Islet precursor cell (in vitro differentiated cells): ENCODE results near the gene FANCC.
A peak's percentile ranks its signal among the peaks of the same experiment; 100 is the strongest.

Experiments
- DNase-seq: peaks from one replicate; pipeline ENCODE4 v3.0.0-alpha.2; 2018

The FANCC gene, protein sequence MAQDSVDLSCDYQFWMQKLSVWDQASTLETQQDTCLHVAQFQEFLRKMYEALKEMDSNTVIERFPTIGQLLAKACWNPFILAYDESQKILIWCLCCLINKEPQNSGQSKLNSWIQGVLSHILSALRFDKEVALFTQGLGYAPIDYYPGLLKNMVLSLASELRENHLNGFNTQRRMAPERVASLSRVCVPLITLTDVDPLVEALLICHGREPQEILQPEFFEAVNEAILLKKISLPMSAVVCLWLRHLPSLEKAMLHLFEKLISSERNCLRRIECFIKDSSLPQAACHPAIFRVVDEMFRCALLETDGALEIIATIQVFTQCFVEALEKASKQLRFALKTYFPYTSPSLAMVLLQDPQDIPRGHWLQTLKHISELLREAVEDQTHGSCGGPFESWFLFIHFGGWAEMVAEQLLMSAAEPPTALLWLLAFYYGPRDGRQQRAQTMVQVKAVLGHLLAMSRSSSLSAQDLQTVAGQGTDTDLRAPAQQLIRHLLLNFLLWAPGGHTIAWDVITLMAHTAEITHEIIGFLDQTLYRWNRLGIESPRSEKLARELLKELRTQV

DNA sequence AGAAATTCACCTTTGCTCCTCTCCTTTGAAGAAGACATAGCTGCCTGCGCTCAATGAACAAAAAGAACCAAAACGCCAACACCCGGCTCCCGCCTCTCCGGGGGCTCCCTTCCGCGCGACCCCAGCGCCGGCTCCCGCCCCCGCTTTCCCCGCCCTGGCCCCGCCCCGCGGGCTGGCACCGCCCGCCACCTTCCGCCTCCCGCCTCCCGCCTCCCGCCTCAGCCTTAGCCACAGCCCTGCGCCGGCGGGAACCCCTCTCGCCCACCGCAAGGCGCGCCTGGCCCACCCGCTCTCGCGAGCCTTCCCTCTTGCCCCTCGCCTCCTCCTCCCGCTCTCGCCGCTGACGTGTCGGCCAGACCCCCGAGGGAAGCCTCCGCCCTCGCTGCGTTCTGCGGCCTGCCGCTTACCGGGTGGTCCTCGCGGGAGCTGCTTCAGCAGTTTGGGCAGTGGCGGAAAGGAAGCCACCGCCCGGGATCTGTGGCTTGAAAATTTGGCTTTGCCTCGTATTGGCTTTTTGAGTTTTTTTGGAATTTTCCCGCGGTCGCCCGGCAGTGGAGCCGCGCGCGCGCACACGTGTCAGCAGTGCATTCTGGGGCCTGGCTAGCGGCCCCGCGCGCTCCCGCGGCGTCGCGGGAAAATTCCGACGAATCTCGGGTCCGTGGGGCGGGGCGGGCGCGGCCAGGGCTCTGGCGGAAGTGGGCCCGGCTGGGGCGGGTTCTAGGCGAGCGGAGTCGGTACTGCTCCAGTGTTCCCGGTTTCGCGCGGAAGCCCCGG, at the start of gene FANCC:
FANCC (minus strand) TSS at position 591 of the 774 bp plus-strand sequence. CDS start 68,418 bp downstream, outside the sequence.
- DNase-seq, result peak; percentile 99

DNA sequence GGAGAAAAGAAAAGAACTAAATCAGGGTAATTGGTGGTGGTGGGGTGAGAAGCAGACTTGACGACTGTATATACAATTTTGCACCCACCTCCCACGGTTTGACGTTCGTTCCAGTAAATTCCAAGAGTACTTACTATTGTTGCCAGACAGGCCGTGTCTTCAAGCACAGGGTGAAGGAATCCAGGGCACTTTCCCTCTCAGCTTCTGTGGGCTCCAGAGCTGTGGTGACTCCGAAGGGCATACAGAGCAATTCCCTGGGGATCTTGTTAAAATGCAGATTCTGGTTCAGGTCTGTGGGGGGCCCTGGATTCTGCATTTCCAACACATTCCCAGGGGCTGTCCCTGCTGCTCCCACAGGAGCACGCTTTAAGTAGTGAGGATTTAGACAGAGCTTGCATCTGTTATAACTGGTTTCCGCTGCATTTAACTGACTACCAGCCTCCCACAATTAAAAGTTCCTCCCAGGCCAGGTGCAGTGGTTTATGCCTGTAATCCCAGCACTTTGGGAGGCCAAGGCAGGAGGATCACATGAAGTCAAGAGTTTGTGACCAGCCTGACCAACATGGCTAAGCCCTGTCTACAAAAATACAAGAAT, 49.3 kb upstream of the FANCC start:
- DNase-seq, result peak; percentile 78

DNA sequence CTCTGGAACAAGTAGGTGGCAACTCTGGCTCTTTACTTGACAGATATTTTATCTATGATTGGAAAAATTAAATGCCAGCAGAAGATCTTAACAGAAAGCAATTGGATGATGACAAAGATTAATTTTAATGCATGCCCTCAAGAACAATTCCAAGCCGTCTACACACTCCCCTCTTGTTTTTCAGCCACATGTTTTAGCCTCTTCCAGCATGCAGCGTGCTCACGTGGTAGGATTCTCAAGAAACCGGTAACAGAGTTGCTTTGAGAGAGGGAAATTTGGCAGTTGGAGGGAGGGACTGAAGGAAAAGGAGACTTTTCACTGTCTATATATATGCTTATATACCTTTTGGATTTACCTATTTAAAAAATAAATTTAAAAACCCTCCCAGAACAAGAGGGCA, 48.3 kb upstream of the FANCC start:
- no peak for DNase-seq

DNA sequence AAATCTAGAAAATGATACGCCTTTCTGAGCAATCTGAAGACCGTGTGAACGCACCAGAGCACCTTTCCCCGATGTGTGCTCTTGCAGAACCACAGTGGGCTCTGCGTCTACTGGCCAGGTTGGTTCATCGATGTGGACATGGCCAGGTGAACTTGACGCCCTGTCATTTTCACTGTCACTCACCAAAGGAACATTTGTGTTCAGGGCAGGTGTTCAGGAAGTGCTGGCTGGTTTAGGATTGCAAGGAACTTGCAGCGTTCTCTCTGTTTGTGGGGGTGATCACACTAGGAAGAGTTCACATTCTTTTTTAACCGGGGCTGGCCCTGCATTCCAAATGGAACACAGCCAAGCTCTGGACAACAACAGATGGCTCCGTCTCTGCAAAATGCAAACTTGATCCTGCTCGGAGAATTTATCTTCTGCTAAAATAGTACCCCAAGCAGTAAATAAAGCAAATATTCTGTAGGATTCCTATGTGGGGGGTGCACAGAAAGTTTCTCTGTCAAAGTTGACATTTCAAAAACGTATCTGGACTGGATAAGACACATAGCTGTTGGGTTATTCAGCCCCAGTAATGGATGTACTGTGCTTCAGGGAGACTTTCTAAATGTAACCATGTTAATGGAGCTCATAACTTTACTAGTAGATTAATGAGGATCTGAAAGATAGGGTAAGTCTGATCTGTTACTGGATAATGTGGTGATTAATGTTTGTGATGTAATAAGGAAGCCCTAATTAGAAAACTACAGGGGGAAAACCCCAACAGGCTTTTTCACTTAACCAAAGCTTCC, 45.7 kb upstream of the FANCC start:
- no peak for DNase-seq

DNA sequence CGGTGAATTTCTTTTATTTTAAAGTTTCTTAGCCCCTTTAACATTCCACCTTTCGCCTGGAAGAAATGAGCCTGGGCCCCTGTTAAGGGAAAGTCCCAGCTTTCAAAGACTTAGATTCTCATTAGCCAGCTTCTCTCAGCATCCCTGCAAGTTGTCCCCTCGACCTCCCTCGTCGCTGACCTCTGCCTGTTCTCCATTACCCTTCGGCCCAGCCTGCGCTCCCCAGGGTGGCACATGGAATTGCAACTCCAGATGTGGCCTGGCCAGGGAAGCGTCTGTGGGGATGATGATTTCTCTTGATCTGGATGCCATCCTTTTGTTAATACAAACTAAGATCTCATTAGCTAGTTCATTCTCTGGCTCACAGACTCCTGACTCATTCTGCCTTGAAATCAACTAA, 43.4 kb upstream of the FANCC start:
- DNase-seq, result no peak

DNA sequence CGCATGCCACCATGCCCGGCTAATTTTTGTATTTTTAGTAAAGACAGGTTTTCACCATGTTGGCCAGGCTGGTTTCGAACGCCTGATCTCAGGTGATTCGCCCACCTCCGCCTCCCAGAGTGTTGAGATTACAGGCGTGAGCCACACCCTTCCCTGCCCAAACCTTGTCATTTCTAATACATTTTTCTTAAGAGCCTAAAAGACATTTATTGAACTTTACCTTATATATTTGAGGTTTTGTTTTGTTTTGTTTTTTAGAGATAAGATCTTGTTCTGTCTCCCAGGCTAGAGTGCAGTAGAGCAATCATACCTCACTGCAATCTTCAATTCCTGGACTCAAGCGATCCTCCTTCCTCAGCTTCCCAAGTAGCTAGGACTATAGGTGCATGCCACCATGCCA, 39.8 kb upstream of the FANCC start:
- no peak for DNase-seq

DNA sequence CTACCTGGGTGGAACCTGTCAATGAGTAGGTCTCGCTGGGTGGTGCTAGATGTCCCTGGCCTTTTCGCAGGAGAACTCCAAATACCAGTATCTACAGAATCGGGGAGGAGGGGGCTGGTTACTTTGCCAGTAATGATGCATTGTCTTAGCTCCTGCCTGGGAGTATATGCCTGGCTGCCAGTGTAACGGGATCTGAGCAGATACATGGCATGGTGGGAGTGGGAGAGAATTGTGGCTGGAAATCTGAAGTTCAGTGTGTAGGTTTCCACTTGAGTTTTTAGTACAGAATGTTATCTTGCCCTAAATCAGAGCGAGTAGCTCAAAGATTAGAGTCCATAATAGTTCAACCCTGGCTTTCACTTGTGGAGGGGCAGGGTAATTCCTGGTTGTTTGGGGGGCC, 38.0 kb upstream of the FANCC start:
- no peak for DNase-seq

DNA sequence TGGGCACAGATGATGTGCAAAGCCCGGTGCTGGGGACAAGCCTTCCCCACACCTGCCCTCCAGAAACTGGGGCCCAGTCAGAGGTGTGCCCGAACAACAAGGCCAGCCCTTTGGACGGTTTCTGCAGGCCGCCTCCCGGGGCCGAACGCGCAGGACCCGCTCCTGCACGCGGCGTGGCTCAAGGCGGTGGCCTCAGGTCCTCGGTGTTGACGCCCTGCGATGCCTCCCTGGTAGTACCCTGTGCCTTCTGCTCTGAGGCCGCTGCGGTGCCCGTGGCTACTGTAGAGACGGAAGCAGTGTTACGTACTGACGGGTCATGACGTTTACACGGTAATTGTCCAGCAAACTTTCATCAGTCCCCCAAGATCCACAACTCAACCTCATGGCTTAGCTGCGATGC, 33.5 kb upstream of the FANCC start:
- DNase-seq, result no peak

DNA sequence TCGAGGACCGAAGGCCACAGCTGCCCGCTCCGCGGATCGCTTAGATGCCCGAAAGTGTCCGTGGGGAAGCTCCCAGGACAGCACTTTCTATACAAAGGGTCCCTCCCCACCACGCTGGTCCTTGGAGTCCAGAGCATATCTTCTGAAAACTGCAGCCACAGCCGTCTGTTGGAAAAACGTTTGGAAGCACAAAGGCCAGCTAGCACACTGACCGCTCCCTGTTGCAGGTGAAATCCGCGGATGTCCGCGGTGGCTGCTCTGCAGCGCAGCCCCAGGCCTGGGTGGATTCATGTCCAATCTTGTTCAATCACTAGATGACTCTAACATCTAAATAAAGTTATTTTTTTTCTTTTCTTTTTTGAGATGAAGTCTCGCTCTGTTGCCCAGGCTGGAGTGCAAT, 32.8 kb upstream of the FANCC start:
- DNase-seq, result no peak

DNA sequence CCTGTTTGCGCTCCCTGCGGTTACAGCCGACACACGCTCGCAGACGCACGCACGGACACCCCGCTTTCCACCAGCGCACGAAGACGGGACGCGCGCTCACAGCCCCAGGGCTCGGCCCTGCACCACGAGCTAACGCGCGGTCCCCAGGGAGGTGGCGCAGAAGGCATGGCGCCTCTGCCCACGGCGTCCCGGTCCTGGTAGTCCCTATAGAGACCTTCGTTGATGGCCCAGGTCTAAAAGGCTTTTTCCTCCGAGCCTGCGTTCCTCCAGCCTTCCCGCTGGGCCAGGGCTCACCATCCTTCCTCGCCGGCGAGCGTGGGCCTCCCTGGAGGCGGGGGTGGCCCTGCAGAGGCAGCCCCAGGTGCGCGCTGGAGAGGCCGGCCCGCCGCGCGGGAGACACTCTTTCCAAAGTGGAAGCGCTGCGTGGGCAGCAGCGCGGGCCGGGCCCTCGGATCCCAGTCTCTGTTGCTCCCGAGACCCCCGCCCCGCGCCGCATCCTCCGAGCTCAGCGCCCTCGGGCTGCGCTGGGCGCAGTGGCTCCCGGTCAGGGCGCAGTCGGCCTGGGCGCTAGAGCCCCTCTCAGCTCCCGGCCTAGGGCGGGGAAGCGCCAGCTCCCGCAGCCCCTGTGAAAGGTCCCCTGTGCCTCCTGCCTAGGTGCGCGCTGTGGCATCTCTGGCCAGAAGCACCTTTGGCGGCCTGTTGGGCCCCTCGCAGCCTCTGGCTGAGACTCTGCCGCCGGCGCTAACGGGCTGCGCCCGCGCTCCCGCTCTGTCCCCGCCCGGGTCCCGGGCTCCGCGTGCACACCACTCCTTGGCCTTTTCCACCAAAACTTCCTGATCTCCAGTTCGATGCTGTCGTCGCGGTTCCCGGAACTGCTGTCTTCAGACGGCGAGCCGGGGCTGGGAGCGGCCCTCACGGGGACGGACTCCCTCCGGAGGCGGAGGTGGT, 31.9 kb upstream of the FANCC start:
- DNase-seq, result peak; percentile 61

DNA sequence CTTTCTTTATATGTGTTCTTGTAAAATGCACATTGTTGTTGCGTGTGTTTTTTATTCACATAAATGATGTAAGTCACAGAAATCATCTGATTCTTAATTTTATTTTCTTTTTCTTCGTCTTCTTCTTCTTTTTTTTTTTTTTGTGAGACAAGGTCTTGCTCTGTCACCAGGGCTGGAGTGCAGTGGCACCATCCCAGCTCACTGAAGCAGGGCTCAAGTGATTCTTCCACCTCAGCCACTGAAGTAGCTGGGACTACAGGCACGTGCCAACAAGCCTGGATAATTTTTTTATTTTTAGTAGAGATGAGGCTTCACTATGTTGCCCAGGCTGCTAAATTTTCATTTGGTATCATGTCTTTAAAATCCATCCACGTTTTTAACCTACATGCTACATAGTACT, 28.5 kb upstream of the FANCC start:
- DNase-seq, result no peak

DNA sequence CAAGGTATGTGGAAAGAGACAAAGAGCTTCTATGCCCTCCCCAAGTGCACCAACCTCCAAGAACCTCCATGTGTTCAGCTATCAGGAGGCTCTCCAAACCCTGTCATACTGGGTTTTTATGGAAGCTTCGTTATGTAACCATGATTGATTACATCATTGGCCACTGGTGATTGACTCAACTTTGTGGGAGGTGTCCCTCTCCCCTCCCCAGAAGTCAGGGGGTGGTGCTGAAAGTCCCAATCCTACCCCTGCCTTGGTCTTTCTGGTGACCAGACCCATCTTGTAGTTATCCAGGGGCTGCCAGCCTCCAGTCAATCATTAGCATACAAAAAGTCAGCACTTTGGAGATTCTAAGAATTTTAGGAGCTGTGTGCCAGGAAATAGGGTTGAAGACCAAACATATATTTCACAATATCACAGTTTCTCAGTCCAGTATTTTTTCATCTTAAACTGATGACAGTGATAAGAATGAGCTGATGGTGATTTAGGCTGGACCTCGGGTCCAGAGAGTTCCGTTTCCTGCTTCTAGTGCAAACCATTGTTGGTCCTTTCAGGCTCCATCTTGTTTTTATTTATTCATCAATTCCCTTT, 27.3 kb upstream of the FANCC start:
- no peak for DNase-seq

DNA sequence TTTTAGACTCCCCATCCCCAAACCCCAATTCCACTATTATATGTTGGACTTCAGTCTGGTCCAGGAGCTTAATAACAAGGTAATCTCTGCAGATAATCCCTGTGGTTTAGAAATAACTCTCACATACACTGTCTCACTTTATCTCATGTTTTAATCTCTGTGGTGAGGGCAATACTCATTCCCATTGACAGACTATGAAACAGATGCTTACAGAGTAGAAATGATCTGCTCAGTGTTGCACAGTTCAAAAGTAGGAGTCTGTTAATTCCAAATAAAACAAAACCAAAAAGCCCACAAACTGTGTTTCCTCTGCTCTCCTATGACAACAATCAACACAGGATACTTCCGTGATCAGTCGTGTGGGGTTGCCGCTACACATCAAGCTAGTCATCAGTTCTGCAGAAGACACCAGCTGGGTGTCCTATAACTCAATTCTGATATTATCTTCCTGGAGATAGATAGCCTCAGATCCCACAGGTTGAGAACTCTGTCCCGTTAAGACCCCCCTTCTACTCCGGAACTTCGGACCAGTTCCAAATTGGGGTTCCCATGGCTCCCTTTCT, 26.3 kb upstream of the FANCC start:
- DNase-seq, result no peak

DNA sequence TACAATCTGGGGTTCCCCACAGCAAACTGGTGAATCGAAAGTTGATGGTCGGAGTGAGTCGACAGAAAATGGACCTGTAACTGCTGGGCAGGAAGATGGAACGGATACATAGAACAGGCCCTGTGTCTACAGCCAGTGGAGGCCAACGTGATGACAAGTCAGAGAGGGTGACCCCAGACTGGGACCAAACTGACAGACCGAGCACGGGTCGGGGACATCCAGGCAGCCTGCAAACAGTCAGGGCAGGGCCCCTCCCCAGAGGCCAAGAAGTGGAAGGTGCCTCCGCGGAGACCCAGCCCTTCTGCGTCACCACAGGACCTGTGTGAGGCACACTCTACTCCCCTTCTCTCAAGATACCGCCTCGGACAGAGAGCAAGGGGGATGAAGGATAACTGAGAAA, 25.1 kb upstream of the FANCC start:
- DNase-seq, result no peak

DNA sequence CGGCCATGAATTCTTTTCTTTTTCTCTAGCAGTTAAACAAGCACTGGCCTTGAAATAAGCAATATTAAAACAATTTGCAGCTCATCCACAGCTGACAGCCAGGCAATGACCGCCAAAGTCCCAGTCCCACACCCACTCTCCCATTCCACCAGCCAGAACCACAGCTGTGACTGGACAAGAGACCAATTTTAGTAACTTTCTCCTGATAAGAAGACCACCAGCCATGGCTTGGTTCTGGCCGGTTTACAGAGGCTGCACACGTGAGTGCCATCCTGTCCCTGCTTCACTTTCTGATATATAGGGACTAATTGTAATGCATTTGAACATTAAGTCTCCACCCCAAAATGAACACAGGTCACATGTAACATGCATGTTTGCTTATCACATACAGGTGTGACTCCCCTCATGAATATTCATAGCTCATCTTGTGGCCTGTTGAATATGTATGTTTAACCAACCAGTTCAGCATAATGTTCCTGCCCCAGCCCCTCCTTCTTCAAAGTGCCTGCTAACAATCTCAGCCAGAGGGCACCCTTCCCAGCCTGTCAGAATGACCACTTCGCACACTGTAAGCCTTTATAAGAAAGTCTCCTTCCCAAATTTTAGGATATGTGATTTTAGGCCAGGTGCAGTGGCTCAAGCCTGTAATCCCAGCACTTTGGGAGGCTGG, 23.9 kb upstream of the FANCC start:
- DNase-seq, result no peak

DNA sequence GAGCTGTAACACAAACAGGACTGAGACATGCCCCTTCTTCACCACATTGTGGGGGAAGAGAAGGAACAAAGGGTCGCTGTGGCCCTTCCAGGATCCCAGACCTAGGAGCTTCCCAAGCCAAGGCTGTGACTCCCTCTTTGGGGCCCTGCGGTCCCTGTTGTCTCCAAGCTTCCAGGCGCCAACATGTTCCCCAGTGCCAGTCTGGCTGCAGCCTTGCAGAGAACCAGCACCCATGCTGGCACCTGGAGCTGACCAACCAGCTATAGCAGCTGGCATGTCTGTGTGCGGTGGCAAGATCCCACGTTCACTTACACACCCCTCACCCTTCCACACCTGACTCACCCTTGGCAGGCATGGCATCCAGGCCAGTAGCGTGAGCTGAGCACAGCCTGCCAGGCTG, 20.7 kb upstream of the FANCC start:
- DNase-seq, result no peak

DNA sequence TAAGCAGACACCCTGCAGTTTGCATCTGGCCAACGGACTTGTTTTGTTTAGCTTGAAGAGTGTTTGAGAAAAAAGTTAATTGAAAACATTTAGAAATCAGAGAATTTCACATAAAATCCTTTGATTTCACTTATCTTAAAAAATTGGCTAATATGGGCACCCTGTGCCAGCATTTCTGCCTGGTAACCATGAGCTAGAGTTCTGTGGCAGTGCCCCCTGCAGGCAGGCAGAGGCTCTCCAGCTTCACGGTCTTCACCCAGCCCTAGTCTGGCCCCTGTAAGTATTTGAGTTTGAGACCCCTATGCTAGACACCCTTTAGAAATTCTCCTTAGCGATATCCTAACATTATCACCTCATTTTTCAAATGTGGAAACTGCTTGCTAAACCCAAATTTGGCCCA, 18.8 kb upstream of the FANCC start:
- no peak for DNase-seq

DNA sequence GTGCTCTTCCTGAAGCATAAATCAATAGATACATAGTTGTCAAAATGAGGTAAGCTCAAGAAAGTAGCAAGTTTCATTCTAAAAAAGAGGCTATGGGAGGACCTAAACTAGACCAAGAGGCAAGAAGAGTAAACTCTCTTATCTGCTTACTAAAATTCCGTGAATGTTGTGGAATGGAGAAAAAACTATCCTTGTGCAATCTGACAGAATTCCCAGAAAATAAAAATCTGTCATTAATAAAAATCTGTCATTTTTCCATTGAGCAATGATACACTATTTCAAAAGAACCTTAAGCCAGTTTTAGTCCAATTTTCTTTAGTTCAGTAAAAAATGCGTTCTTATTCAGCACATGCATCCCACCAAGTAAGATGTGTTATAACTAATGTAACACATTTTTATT, 15.9 kb upstream of the FANCC start:
- no peak for DNase-seq

DNA sequence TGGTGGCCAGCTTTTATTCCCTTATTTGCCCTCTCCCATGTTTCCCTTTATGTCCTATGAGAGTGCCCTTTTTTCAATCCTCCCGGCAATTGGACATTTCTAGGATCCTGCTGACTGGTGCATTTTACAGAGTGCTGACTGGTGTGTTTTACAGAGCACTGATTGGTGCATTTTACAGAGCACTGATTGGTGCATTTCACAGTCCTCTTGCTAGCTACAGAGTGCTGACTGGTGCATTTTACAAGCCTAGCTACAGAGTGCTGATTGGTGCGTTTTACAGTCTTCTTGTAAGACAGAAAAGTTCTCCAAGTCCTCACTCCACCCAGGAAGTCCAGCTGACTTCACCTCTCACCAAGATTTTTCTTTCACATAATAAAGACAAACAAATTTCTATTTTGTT, 15.4 kb upstream of the FANCC start:
- DNase-seq, result no peak

DNA sequence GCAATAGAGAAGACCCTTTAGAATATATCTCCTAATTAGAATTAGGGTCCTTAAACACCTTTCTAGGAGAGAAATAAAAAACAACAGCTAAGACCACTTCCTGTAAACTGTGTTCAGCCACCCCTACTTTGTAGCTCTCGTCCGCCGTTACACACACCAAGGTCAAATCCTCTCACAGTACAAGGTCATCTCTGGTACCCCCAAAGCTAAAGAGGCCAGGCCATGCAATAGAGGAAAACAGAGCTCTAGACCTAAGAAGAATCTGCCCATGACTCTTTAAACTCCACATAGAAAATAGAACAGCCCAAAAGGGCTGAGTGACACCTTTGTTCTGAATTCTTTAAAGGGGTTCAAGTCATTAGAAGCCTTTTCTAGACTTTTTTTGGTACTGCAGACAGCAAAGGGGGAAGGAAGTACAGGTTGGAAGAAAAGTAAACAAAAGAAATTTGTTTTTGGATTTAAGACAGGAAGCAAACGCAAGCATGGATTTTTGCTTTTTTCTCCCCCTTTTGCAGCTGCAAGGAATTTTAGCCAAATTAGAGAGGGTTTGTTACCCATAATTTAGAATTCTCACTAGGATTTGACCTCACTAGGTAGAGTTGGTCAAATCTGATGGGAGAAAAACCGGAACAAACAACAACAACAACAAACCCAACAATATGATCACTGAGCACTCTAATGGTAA, 13.4 kb upstream of the FANCC start:
- DNase-seq, result no peak
